Stimulated activated CD8-positive, alpha-beta memory T cell treated with anti-CD3 and anti-CD28 coated beads, Interleukin-2, amount 100 ng/mL, for 48 hours (primary cell): ENCODE data around the gene PLA2G2A.
"Not testable (repeated sequence)": the region's sequence is repeated elsewhere in the genome, so short reads cannot be mapped to it uniquely, and the experiment has no call there.

Experiments
- DNase-seq, 2 donors: peaks; one replicate each; pipeline ENCODE4 v3.0.0-alpha.2; 2020; ENCODE audit warnings: low read depth in 2 of 2

PLA2G2A gene, protein sequence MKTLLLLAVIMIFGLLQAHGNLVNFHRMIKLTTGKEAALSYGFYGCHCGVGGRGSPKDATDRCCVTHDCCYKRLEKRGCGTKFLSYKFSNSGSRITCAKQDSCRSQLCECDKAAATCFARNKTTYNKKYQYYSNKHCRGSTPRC

DNA sequence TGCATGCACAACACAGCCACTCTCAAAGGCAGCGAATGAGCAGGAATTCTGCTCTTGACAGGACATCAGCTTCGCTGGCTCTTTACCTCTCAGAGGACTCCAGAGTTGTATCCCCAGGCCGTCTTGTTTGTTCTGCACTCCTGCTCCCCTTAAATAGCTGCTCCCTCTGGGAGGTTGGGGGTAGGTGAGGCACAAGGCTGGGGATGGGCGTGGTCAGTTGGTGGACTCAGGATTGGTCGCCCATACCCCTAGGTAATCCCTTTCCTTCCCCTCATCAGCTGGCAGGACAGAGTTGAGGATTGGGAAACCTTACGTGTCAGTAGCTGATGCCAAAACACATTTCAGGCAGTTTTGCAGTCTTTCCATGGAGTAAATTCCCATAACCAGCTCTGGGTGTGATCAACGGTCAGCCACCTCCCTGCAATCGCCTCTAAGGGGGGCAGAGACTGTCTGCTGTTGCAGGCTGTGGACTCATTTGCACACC, at the start of gene PLA2G2A:
PLA2G2A (minus strand) TSS at position 125 of the 484 bp plus-strand sequence. CDS start 845 bp downstream, outside the sequence.
- DNase-seq = no peak

DNA sequence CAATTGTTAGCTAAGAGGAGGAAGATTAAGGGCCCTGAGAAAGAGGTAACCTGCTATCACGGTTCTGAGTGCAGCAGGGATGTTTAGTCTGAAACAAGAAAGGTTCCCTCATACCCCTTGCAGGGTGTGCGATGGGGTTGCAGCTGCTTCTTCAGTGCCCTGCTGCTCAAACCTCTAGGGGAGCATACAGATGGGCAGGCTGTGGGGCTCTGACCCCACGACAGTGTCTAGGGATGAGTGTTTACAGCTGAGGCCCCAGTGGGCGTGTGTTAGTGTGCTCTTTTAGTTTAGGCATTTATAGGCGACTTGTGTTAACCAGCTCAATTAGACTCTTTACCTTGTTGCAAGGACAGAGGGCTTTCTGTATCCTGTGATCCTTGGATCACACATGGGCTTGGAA, 49.3 kb upstream of the PLA2G2A start:
- no peak for DNase-seq

DNA sequence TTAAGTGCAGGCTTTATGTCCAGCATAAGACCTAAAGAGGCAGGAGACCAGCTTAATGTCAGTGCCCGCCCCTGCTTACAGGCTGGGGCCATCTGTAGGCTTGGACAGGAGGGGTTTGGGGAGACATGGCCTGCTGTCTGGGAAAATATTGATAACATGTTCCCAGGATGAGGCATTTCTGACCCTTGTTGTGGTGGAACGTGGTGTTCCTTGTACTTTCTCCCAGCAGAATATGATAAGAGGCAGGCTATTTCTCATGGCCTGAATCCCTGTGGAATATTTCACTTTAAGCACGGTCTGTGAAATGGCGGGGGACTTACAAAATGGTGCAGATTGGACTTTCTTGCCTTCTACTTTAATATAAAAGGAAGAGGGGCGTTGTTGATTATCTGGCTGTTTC, 48.7 kb upstream of the PLA2G2A start:
- DNase-seq = no peak

DNA sequence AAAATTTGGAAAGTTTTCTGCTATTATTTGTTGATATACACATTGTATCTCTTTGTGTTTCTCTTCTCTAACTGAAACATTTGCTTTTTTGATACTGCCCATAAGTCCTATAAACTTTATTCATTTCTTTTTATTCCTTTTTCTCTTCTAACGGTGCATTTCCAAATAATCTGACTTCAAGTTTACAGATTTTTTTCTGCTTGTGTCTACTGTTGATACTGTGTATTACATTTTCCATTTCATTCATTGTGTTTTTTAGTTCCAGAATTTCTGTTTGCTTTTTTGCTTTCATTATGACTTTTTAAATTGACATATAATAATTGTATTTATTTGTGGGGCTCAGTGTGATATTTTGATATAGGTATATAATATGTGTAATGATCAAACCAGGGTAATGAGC, 38.3 kb upstream of the PLA2G2A start:
- no peak for DNase-seq

DNA sequence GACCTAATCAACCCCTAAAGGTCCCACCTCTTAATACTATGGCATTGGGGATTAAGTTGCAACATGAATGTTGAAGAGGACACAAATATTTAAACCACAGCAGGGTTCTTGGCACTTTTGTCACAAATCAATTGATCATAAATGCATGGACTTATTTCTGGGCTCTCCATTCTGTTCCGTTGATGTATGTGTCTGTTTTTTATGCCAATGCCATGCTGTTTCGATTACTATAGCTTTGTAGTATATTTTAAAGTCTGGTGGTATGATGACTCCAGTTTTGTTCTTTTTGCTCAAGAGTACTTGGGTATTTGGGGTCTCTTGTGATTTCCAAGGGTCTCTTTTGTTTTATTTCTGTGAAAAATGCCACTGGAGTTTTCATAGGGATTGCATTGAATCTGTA, 34.7 kb upstream of the PLA2G2A start:
- no peak for DNase-seq

DNA sequence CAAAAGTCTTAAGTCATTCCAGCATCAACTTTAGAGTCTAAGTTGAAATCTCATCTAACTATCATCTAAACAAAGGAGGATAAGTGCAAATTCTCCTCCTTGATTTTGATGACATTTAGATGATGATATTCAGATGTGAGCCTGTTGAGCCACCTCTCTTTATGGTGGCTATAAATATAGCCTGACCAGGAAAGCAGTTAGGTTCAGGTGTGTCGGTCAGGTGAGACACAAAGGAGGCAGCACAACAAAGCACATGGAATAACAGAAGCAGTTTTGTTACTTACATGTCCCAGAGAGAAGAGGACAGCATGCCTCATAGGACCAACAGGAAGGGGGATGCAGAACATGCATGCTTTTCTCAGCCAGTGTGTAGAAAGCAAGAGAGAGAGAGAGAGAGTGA, 30.6 kb upstream of the PLA2G2A start:
- no peak for DNase-seq

DNA sequence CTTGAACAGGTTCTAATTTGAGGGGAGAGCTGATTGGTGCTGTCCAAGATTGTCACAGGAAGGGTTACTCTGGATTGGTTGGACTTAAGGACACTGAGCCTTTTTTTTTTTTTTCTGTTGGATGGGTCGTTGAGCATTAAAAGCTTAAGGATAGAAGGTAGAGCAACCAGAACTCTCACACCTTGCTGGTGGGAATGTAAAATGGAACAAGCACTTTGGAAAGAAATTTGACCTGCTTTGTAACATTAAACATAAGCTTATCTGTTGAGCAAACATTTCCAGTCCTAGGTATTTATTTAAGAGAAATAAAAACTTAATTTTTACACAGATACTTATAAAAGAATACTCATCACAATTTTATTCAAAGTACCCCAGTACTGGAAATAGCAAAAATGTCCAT, 29.8 kb upstream of the PLA2G2A start:
- DNase-seq = no peak

DNA sequence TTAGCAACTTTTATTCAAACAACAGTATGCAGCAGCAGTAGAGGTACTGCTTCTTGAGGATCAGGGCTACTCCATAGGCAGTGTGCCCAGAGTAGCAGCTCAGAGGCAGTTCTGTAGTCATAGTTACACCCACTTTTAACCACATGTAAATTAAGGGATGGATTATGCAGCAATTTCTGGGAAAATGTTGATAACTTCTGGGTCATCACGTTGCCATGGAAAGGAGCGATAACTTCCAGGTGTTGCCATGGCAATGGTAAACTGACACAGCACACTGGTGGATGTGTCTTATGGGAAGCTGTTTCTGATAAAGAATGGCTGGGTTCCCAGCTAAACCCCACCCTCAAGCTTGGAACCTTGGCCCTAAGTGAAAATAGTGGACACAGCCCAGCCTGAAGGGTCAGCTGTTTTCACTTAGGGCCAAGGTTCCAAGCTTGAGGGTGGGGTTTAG, 29.0 kb upstream of the PLA2G2A start:
- DNase-seq = no peak

DNA sequence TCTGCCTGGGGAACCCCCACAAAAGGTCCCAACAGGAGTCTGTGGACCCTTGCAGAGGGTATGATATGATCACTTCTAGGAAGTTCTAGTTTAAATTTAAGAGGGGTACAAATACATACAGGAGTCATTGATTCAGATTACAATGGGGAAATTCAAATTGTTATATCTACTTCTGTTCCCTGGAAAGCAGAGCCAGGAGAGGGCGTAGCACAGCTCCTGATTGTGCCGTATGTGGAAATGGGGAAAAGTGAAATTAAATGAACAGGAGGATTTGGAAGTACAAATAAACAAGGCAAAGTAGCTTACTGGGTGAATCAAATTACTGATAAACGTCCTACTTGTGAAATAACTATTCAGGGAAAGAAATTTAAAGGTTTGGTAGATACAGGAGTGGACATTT, 19.4 kb upstream of the PLA2G2A start:
- not testable (repeated sequence) for DNase-seq

DNA sequence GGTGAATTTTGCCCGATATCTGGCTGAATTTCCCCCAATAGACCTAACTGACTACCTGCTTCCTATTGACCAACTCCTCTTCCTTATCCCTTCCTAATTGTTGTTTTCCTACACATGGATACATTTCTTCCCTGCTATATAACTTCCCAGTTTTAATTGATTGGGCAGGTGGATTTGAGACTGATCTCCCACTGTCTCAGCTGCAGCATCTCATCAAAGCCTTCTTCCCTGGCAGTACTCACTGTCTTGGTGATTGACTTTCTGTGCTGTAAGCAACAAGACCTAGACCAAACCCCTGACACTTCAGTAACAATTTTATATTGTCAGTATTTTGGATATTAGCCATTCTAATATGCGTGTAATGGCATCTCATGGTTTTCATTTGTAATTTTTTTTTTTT, 11.3 kb upstream of the PLA2G2A start:
- no peak for DNase-seq

DNA sequence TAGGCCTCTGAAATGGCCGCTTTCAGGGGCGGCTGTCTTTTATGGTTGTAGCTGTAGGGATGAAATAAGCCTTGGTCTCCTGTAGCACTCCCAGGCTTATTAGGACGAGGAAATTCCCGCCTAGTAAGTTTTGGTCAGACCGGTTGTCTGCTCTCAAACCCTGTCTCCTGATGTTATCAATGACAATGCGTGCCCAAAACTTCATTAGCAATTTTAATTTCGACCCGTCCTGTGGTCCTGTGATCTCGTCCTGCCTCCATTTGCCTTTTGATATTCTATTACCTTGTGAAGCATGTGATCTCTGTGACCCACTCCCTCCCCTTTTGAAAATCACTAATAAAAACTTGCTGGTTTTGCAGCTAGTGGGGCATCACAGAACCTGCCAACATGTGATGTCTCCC, 10.8 kb upstream of the PLA2G2A start:
- DNase-seq = not testable (repeated sequence)

DNA sequence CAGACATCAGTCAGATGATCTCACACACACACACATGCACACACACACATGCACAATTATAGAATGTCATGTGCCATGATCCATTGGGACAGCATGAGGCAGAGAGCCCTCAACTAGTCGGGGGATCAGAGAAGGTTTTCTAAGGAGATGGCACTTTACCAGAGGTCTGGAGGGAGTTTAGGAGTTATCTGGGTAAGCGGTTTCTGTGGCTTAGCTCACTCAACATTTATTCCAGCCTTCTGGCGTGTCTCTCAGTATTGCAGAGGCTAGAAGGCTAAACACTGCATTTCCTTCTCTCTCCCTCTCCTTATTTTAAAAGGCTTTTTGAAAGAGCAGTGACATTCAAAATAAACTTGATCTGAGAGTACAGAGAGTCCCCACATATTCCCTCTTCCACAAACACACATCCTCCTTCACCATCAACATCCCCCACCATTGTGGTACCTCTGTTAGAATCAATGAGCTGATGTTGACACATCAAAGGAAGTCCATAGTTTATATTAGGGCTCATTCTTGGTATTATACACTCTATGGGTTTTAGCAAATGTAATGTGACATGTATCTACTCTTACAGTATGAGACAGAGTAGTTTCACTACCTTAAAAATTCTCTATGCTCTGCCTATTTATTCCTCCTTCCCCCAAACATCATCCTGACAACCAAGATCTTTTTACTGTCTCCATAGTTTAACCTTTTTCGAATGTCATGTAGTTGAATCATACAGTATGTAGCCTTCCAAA, 9.0 kb upstream of the PLA2G2A start:
- no peak for DNase-seq

DNA sequence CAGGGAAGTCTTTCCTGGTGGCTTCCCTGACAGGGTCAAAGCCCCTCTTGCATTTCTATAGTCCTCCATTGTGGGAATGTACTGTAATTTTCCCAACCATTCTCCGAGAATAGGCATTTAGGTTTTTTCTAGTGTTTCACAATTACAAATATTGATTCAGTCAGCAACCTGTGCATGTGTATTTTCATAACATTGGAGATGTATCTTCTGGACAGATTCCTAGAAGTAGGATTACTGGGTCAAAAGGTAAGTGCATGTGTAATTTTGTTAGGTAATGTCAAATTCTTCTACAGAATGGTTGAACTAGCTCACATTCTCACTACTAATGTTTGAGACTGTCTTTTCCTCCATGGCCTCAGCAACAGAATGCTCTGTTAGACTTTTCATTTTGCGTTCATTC, 8.3 kb upstream of the PLA2G2A start:
- DNase-seq = no peak

DNA sequence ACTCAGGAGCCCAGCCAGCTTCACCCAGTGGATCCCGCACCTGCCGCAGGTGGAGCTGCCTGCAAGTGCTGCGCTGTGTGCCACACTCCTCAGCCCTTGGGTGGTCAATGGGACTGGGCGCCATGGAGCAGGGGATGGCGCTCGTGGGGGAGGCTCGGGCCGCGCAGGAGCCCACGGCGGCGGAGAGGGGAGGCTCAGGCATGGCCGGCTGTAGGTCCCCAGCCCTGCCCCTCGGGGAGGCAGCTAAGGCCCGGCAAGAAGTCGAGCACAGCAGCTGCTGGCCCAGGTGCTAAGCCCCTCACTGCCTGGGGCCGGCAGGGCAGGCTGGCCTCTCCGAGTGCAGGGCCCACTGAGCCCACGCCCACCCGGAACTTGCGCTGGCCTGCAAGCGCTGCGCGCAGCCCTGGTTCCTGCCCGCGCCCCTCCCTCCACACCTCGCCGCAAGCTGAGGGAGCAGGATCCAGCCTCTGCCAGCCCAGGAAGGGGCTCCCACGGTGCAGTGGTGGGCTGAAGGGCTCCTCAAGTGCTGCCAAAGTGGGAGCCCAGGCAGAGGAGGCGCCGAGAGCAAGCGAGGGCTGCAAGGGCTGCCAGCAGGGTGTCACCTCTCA, 5.1 kb upstream of the PLA2G2A start:
- DNase-seq = not testable (repeated sequence)

DNA sequence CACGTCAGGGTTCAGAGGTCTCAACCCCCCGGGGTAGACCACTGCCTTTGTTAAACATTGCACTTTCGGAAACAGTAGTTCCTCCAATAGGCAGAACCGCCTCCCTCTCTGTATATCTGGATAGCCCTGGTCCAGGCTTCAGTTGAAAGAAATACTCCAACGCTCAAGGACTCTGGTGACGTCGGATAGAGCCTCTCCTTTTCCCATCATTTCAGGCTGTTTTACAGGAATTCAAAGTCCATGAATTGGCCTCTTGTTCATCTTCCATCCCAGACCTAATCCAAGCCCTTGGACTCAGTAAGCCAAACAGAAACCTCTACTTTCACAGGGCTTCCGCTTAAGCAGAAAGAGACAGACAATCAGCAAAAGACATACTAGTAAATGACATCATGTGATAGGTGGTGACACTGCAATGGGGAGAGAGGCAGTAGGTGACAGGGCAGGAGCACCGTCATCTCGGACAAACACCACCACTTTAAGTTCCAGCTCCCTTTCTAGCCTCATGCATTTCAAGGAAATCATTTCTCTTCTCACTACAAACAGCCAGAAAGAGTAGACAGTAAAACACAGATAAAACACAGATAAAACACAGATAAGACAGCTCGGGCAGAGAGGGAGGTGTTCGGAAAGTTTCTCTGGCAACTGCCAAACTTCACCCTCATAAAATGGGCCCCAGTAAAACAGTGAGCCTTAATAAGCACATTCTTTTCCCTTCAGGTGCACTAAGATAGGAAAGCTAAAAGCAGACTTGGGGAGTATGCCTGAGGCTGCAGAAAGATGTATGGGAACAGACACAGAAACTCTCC, 2.3 kb upstream of the PLA2G2A start:
- no peak for DNase-seq

DNA sequence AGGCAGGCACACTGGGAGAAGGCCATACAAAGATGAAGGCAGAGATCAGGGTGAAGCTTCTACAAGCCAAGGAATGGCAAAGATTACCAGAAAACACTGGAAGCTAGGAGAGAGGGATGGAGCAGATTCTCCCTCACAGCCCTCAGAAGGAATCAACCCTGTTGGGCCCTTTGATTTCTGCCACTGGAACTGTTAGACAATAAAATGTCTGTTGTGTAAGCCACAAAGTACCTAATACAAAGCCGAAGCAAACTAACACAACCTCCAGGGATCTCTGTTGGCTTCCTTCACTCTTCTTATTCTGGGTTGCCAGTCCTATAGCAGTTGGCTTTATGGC, 1.7 kb upstream of the PLA2G2A start:
- DNase-seq = no peak

DNA sequence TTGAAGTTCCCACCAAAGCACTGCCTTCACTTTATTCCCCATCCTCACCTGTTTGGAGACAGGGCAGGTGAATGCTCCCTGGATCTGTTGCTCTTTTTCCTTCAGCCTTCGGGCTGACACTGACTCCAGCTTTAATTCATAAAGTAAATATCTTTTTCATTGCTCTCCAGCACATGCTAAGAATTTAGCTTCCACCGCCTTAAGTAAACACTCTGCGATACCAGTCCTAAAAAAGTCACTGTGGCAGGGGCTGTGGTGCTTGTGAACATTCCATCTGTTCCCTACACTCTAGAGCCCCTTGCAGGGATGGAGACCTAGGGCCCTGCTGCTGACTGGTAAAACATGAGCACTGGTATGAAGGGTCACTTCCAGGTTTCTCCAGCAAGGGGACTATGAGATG, 896 bp upstream of the PLA2G2A start:
- DNase-seq = no peak

DNA sequence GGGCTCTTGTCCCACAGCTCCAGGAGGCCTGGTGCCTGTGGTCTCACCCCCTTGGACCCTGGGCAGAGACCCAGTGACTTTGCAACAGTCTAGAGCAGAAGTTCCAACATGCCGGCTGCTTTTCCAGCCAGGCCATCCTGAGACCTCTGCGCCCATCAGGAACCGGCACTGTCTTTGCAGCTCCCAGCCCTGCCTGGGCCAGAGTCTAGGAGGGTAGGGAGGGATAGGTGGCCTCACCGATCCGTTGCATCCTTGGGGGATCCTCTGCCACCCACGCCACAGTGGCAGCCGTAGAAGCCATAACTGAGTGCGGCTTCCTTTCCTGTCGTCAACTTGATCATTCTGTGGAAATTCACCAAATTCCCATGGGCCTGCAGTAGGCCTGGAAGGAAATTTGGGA, 1.3 kb downstream of the PLA2G2A start:
- no peak for DNase-seq

DNA sequence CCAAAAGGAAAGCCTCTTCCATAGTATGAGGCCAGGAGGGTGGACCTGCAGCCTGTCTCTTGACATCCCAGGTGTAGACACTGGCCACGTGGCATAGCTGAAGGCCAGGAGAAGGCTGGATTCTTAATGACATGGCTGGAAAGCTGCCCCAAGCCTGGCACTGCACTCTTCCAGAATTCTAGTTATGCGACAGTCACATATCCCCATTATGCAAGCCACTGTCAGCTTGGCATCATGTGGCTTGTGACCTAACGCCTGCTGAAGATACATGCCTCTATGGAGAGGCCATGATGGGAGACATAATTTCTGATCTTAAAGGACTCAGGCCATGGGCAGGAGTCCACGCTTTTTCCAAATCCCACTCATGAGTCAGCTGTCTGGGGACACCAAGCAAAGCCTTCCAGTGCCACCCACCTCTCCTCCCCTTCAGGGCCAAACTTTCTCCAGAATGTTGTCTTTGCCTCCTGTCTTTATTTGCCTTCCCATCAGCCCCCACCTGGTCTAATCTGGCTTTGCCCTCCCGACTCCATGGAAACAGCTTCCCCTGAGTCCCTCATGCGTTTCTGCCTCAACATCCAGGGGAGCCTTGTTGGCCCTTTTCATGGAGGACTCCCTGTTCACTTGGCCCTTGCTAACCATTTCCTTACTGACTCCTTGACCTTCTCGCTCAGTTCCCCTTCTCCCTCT, 3.0 kb downstream of the PLA2G2A start:
- no peak for DNase-seq

DNA sequence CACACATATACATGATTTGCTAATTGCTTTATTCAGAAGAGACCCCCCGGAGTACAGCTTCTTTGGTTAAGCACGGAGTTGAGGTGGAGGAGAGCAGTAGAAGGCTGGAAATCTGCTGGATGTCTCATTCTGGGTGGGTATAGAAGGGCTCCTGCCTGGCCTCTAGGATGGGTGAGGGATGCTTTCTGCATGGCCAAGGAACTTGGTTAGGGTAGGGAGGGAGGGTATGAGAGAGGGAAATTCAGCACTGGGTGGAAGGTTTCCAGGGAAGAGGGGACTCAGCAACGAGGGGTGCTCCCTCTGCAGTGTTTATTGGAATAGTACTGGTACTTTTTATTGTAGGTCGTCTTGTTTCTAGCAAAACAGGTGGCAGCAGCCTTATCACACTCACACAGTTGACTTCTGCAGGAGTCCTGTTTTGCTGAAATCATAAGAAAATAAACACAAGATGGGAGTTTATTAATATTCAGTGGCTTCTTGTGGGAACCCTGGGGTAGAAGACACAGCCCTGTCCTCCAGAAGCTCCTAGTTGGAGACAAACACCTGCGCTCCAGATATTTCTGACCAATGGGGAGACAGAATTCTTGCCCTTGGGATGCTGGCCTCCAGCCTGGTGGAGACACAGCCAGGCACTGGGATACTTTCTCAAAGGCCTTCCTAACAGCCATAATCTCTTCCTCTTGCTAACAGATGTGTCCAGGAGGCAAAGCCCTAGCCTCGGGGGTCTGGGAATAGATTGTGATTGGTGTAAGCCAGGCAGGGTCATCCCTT, 3.8 kb downstream of the PLA2G2A start:
- DNase-seq = no peak

DNA sequence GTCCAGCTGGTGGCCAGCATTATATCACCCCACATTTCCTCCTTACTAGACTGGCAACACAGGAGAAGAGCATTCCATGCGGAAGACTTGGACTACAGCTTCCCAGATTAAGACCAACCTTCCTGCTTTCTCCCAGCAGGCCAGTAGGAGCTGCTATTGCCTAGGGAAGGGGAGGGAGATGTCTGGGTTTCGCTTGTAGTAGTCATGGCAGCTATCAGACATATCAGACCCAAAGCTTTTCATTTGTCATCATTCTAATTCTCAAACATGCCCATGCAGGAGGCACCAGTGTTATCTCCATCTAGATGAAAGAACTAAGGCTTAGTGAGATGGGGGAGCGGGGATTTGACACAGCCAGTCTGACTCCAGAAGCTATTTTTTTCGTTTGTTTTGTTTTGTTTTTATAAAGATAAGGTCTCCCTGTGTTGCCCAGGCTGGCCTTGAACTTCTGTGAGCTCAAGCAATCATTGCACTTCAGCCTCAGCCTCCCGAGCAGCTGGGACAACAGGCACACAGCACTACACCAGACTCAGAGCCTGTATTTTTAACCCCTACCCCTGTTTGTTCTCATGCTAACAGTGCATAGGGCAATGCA, 4.5 kb downstream of the PLA2G2A start:
- no peak for DNase-seq
